ENCODE measurements around the gene ST6GALNAC6.
"Not testable (repeated sequence)": the region's sequence is repeated elsewhere in the genome, so short reads cannot be mapped to it uniquely, and the experiment has no call there.

ST6GALNAC6 gene

DNA sequence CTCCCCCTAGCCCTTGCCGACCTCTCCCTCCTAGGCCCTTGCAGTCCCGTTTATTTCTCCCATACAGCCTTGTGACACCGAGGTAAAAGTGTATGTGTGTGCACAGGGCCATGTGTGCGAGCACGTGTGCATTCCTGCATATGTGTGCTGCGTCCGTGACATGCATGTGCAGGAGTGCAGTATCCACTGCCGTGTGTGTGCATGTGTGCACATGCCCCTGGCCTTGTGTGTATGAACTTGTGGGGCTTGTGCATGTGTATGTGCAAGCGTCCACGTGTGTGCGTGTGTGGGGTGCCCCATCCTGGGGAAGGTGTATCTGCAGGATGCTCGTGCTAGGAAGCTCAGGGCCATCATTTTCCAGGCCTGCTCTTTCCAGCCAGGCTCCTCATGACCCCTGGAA is 28.5 kb downstream of the ST6GALNAC6 start:
- Histone ChIP-seq H3K27me3 (no peaks in the 10 kb centered on the region), H3K9ac (no peak overlapping the region), H4K20me1 (no peaks in the 10 kb centered on the region), H3K27ac (no peak overlapping the region), H3K4me1 (peaks cover 89% of the 10 kb centered on the region), H3K9me3 (no peaks in the 10 kb centered on the region), H3K36me3 (peaks cover 8% of the 10 kb centered on the region; the same call in 1 of the 2 replicates), H3K4me3 (no peak overlapping the region), H3K4me2 (0 out of 2 replicates have a peak overlapping the region, but pooled peaks have one; percentile 92)
- TF ChIP-seq Cebpa-rat (IDR thresholded peaks at IDR 0.05): no peak

DNA sequence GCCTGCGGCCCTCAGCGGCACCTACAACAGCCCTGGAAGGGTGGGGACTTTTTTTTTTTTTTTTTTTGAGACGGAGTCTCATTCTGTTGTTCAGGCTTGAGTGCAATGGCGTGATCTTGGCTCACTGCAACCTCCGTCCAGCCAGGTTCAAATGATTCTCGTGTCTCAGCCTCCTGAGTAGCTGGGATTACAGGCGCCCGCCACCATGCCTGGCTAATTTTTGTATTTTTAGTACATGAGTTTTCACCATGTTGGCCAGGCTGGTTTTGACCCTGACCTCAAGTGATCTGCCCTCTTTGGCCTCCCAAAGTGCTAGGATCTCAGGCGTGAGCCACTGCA is 29.3 kb downstream of the ST6GALNAC6 start:
- H3K4me1 ChIP-seq: peaks cover 89% of the 10 kb centered on the region
- H4K20me1 ChIP-seq, H3K36me3 ChIP-seq, H3K9ac ChIP-seq, H3K4me3 ChIP-seq, H3K27ac ChIP-seq, H3K9me3 ChIP-seq, H3K27me3 ChIP-seq: not testable (repeated sequence)
- peak overlapping the region; percentile 92 for H3K4me2 ChIP-seq

DNA sequence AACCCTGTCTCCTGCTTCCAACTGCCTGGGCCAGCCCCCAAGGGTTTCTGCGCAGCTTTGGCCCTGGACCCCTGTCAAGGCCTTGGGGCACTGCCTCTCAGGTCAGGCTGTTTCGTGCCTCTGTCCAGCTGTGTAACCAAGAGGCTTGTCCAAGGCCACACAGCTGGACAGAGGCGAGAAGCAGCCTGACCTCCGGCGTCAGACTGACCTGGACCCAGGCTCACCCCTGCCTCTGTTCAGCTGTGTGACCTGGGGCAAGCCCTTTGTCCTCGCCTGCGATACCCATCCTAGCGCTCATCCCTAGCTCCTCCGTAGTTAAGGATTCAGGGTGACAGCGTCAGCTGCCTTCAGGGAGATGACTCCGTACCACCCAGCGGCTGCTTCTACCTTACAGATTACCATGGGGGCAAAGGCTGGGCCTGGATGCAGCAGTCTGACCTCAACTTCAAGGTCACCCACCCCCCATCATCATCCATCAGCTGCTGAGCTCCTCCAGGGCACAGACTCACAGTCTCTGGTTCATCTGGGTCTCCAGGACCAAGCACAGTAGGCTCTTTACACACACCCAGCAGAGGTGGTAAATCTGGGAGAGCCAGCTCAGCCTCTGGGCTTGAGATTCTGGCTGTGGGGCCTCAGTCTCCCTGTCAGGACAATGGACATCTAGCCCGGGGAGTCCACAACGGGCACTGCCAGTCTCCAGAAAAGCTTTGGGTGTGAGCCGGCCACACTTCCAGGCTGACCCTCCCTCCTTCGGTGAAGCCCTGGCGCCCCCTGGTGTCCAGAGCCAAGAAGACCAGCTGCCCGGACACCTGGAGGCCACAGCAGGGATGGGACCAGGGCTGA is 29.9 kb downstream of the ST6GALNAC6 start:
- Histone ChIP-seq H3K4me3 (no peak overlapping the region), H4K20me1 (no peaks in the 10 kb centered on the region), H3K9me3 (no peaks in the 10 kb centered on the region), H3K36me3 (peaks cover 8% of the 10 kb centered on the region; the same call in 1 of the 2 replicates), H3K27me3 (no peaks in the 10 kb centered on the region), H3K4me2 (peak overlapping the region; percentile 92), H3K9ac (peak overlapping the region; percentile 49; the same call in 1 of the 2 replicates), H3K27ac (peak overlapping the region; percentile 92), H3K4me1 (peaks cover 89% of the 10 kb centered on the region)
- TF ChIP-seq Cebpa-rat (IDR thresholded peaks at IDR 0.05): no peak

DNA sequence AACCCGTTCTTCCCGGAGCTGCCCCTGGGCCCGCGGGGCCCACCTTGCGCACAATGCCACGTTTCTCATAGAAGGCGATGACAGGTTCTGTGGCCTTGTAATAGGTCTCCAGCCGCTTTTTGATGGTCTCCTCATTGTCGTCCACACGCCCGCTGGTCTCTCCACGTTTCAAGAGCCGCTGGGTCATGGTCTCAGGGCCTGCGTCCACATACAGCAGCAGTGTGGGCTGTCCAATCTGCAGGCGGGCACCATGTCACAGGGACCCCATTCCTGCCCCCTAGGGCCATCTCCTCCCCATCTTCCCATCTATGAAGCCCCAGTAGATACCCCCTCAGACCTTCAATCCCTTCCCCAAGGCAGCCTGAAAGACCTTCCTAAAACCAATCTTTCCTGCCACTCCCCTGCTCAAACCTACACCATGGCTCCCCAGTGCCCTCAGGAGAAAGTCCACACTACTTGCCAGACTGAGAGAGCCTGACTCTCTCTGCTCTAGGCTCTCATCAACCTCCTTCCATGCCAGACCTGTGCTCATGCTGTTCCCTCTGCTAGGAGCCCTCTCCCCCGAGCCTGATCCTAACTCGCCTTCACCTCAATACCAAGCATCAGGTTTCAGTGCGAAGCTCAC is 31.0 kb downstream of the ST6GALNAC6 start:
- Histone ChIP-seq H3K36me3 (peaks cover 8% of the 10 kb centered on the region; the same call in 1 of the 2 replicates), H3K27ac (peak overlapping the region; percentile 92), H4K20me1 (no peaks in the 10 kb centered on the region), H3K27me3 (no peaks in the 10 kb centered on the region), H3K4me2 (peak overlapping the region; percentile 92), H3K4me1 (peaks cover 89% of the 10 kb centered on the region), H3K9me3 (no peaks in the 10 kb centered on the region), H3K9ac (no peak overlapping the region; the same call in 1 of the 2 replicates), H3K4me3 (no peak overlapping the region)
- TF ChIP-seq Cebpa-rat (IDR thresholded peaks at IDR 0.05): no peak

DNA sequence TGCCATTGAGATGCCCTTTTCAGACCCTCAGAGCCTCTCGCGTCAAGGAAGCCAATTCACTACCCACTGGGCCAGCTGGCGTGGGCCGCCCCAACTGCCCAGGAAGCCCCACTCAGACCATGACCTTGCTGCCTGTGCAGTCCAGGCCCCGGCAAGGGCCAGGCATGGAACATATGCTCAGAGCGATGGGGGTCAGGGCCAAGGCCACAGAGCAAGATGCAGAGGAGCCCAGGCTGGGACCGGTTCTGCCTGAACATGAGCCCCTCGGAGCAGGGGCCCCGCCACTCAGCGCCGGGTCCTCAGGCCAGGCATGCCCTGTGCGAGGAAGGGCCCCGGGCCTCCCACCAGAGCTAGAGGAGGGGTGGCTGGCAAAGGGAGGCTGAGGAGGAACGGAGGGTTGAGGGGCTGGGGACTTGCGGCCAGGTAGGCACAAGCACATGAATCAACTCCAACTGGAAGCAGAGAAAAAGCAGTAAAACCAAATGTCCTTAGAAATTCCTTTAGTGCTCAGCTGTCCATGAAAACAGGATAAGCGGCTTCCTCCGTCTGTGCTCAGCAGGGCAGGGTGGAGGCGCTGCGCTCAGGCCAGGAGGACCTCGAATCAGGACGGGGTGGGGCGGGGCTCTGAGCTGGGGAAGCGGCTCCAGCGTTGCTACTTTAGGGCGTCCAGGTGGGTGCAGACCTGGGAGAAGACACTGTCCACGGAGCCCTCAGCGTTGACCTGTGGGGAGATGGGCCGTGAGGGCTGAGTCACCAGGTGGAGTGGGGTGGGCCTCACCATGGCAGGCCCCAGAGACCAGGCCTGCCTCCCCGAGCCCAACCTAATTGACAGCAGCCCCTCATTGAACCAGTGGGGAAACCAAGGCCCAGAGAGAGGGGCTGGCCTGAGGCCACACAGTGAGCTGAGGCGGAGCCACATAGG is 31.8 kb downstream of the ST6GALNAC6 start:
- Histone ChIP-seq H3K36me3 (peaks cover 8% of the 10 kb centered on the region; the same call in 1 of the 2 replicates), H4K20me1 (no peaks in the 10 kb centered on the region), H3K27me3 (no peaks in the 10 kb centered on the region), H3K9me3 (no peaks in the 10 kb centered on the region), H3K4me1 (peaks cover 89% of the 10 kb centered on the region), H3K9ac (peak overlapping the region; percentile 38; the same call in 1 of the 2 replicates), H3K27ac (peak overlapping the region; percentile 92), H3K4me2 (peak overlapping the region; percentile 92), H3K4me3 (no peak overlapping the region)
- TF ChIP-seq Cebpa-rat (IDR thresholded peaks at IDR 0.05): no peak

DNA sequence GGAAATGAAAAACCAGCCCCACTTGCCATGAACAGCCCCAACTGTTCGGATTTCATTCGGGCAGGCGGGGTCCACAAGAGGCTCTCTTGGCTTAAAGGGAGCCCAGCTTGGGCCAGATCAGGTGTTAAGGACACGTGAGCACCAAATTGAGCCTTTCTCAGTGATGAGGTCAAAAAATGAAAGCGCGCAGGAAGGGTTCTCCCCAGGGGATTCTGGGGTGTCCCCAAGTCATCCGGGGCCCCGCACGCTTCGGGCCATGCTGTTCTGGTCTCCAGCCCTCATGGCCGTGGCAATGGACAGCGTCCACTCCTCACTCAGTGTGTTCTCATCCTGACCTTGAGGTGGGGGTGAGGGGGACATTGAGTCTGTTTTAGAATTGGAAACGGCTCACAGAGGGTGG is 32.9 kb downstream of the ST6GALNAC6 start:
- no peak for TF ChIP-seq Cebpa-rat (IDR thresholded peaks at IDR 0.05)
- H4K20me1 ChIP-seq: no peaks in the 10 kb centered on the region
- H3K4me1 ChIP-seq: peaks cover 92% of the 10 kb centered on the region
- H3K4me2 ChIP-seq: peak overlapping the region; percentile 92
- peaks cover 8% of the 10 kb centered on the region; the same call in 1 of the 2 replicates for H3K36me3 ChIP-seq
- no peak overlapping the region for H3K4me3 ChIP-seq
- H3K9me3 ChIP-seq: no peaks in the 10 kb centered on the region
- peak overlapping the region; percentile 92 for H3K27ac ChIP-seq
- peak overlapping the region; percentile 71; the same call in 1 of the 2 replicates for H3K9ac ChIP-seq
- no peaks in the 10 kb centered on the region for H3K27me3 ChIP-seq

DNA sequence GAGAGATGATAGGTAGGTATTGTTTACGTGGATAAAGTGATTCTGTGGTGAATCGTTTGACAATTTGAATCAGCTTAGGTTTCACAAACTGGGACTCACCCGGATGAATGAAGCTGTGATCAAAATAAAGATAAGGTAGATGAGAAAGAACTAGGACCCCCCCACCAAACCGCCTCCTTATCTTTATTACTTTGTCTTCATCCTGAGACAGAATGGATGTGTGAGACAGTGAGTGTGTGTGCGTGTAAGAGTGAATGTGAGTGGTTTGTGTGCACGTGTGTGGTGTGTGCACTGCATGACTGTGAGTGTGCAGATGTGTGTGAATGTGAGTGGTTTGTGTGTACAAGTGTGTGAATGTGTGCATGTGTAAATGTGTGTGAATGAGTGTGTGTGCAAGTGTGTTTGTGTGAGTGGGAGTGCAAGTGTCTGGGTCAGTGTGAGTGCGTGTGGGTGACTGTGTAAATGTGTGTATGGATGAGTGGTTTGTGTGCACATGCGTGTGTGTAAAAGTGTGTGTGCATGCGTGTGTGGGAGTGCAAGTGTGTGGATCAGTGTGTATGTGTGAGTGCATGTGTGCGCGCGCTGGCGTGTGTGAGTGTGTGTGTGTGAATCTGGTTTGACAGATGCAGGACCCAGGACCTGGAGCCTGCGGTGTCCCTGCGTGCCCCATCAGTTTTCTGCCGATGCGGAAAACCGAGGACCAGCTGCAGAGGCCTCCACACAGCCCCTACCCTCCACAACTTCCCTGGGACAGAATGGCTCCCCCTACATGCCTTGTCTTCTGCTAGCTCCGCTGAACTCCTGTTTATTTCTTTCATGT is 33.5 kb downstream of the ST6GALNAC6 start:
- no peaks in the 10 kb centered on the region for H3K27me3 ChIP-seq
- peaks cover 5% of the 10 kb centered on the region; the same call in 1 of the 2 replicates for H3K36me3 ChIP-seq
- H3K9ac ChIP-seq: peak overlapping the region; percentile 71
- peaks cover 98% of the 10 kb centered on the region for H3K4me1 ChIP-seq
- no peak for TF ChIP-seq Cebpa-rat (IDR thresholded peaks at IDR 0.05)
- peak overlapping the region; percentile 92 for H3K27ac ChIP-seq
- H3K4me3 ChIP-seq: no peak overlapping the region
- no peaks in the 10 kb centered on the region for H3K9me3 ChIP-seq
- peak overlapping the region; percentile 92 for H3K4me2 ChIP-seq
- no peaks in the 10 kb centered on the region for H4K20me1 ChIP-seq

DNA sequence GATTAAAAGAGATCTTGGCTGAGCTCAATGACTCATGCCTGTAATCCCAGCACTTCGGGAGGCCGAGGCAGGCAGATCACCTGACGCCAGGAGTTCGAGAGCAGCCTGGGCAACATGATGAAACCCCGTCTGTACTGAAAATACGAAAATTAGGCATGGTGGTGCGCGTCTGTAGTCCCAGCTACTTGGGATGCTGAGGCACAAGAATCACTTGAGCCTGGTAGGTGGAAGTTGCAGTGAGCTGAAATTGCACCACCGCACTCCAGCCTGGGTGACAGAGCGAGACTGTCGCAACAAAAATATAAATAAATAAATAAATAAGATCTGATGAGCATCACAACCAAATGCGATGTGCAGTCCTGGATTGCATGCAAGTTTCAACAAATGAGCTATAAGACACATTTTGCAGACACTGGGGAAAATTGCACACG is 36.2 kb downstream of the ST6GALNAC6 start:
- Histone ChIP-seq H3K9ac (peak overlapping the region; percentile 79), H3K27ac (peak overlapping the region; percentile 92), H3K4me1 (peaks cover 100% of the 10 kb centered on the region), H3K27me3 (no peaks in the 10 kb centered on the region), H3K9me3 (no peaks in the 10 kb centered on the region), H3K4me2 (peak overlapping the region; percentile 92), H4K20me1 (no peaks in the 10 kb centered on the region), H3K36me3 (peaks cover 4% of the 10 kb centered on the region; the same call in 1 of the 2 replicates), H3K4me3 (no peak overlapping the region)
- no peak for TF ChIP-seq Cebpa-rat (IDR thresholded peaks at IDR 0.05)

Data from BLaER1 (cell line).